Measurements from ENCODE around the gene CHAC2.

CHAC2 gene

GRCh38 chr2:53727921-53728320 lies 39.7 kb upstream of the CHAC2 start:
- no peak overlapping the region for H3K4me2 ChIP-seq (ENCODE audit: low read length)
- no peak overlapping the region for H2AFZ ChIP-seq (ENCODE audit: low read depth, low read length)
- H3K27ac ChIP-seq (ENCODE audit: low read length) = no peak overlapping the region
- H3K79me2 ChIP-seq (ENCODE audit: low read length) = no peaks in the 10 kb centered on the region
- H3K36me3 ChIP-seq (replicated peaks; ENCODE audit: low read depth, low read length) = peaks cover 7% of the 10 kb centered on the region
- H3K9ac ChIP-seq (ENCODE audit: low read length) = no peak overlapping the region
- H4K20me1 ChIP-seq (ENCODE audit: insufficient read depth, low read length) = no peaks in the 10 kb centered on the region
- no peaks in the 10 kb centered on the region for H3K4me1 ChIP-seq (ENCODE audit: low read length)
- no peaks in the 10 kb centered on the region for H3K9me3 ChIP-seq (ENCODE audit: insufficient read depth, low read length)
- TF ChIP-seq CTCF (IDR thresholded peaks at IDR 0.05; ENCODE audit: low read depth, low read length) = no peak
- no peak for TF ChIP-seq EZH2phosphoT487 (IDR thresholded peaks at IDR 0.05; ENCODE audit: low read depth)
- no peaks in the 10 kb centered on the region for H3K27me3 ChIP-seq (ENCODE audit: low read depth, low read length)
- H3K4me3 ChIP-seq (ENCODE audit: low read length) = no peak overlapping the region

GRCh38 chr2:53729143-53729762 lies 38.4 kb upstream of the CHAC2 start:
- no peak overlapping the region for H3K9ac ChIP-seq (ENCODE audit: low read length)
- H3K36me3 ChIP-seq (replicated peaks; ENCODE audit: low read depth, low read length) = peaks cover 9% of the 10 kb centered on the region
- H4K20me1 ChIP-seq (ENCODE audit: insufficient read depth, low read length) = no peaks in the 10 kb centered on the region
- no peak overlapping the region for H3K4me3 ChIP-seq (ENCODE audit: low read length)
- no peak overlapping the region for H3K4me2 ChIP-seq (ENCODE audit: low read length)
- H3K4me1 ChIP-seq (ENCODE audit: low read length) = no peaks in the 10 kb centered on the region
- no peak for TF ChIP-seq CTCF (IDR thresholded peaks at IDR 0.05; ENCODE audit: low read depth, low read length)
- TF ChIP-seq EZH2phosphoT487 (IDR thresholded peaks at IDR 0.05; ENCODE audit: low read depth) = no peak
- no peak overlapping the region for H3K27ac ChIP-seq (ENCODE audit: low read length)
- H3K79me2 ChIP-seq (ENCODE audit: low read length) = no peaks in the 10 kb centered on the region
- H2AFZ ChIP-seq (ENCODE audit: low read depth, low read length) = no peak overlapping the region
- H3K27me3 ChIP-seq (ENCODE audit: low read depth, low read length) = no peaks in the 10 kb centered on the region
- H3K9me3 ChIP-seq (ENCODE audit: insufficient read depth, low read length) = no peaks in the 10 kb centered on the region

- no peak overlapping the region for H3K4me3 ChIP-seq (ENCODE audit: low read length)
- no peaks in the 10 kb centered on the region for H3K79me2 ChIP-seq (ENCODE audit: low read length)
- H3K36me3 ChIP-seq (replicated peaks; ENCODE audit: low read depth, low read length) = peaks cover 11% of the 10 kb centered on the region
- no peaks in the 10 kb centered on the region for H3K9me3 ChIP-seq (ENCODE audit: insufficient read depth, low read length)
- TF ChIP-seq EZH2phosphoT487 (IDR thresholded peaks at IDR 0.05; ENCODE audit: low read depth) (no peak), CTCF (IDR thresholded peaks at IDR 0.05; ENCODE audit: low read depth, low read length) (no peak)
- no peak overlapping the region for H3K4me2 ChIP-seq (ENCODE audit: low read length)
- no peak overlapping the region for H3K27ac ChIP-seq (ENCODE audit: low read length)
- no peak overlapping the region for H2AFZ ChIP-seq (ENCODE audit: low read depth, low read length)
- no peak overlapping the region for H3K9ac ChIP-seq (ENCODE audit: low read length)
- H3K4me1 ChIP-seq (ENCODE audit: low read length) = peaks cover 15% of the 10 kb centered on the region
- no peaks in the 10 kb centered on the region for H4K20me1 ChIP-seq (ENCODE audit: insufficient read depth, low read length)
- no peaks in the 10 kb centered on the region for H3K27me3 ChIP-seq (ENCODE audit: low read depth, low read length)
Observed at GRCh38 chr2:53737091-53737490, 30.5 kb upstream of the CHAC2 start.

- no peak overlapping the region for H3K4me2 ChIP-seq (ENCODE audit: low read length)
Observed at GRCh38 chr2:53739032-53739431, 28.6 kb upstream of the CHAC2 start.

More at GRCh38 chr2:53739032-53739431, 28.6 kb upstream of the CHAC2 start:
- Histone ChIP-seq H4K20me1 (ENCODE audit: insufficient read depth, low read length) (no peaks in the 10 kb centered on the region), H3K4me1 (ENCODE audit: low read length) (peaks cover 15% of the 10 kb centered on the region), H3K27me3 (ENCODE audit: low read depth, low read length) (no peaks in the 10 kb centered on the region), H3K27ac (ENCODE audit: low read length) (no peak overlapping the region), H3K9me3 (ENCODE audit: insufficient read depth, low read length) (no peaks in the 10 kb centered on the region), H3K36me3 (replicated peaks; ENCODE audit: low read depth, low read length) (peaks cover 8% of the 10 kb centered on the region), H3K4me3 (ENCODE audit: low read length) (no peak overlapping the region), H3K9ac (ENCODE audit: low read length) (no peak overlapping the region), H2AFZ (ENCODE audit: low read depth, low read length) (no peak overlapping the region), H3K79me2 (ENCODE audit: low read length) (no peaks in the 10 kb centered on the region)
- TF ChIP-seq EZH2phosphoT487 (IDR thresholded peaks at IDR 0.05; ENCODE audit: low read depth) (no peak), CTCF (IDR thresholded peaks at IDR 0.05; ENCODE audit: low read depth, low read length) (no peak)

Measured in OCI-LY3 (cell line).